Progenitor cell of endocrine pancreas (in vitro differentiated cells): ENCODE results near the gene SPATA19. TPM values are rescaled to one million over a fixed set of nuclear protein-coding genes. Genes with fewer than 3 reads are reported as not detected.

Experiments used
- DNase-seq: peaks from one replicate; pipeline ENCODE4 v3.0.0; 2021; ENCODE audit warnings: low spot score; ENCODE audit not compliant: unreplicated experiment
- H3K27ac Mint-ChIP-seq: 2 replicates; pipeline ENCODE4 v1.8.0; 2021; ENCODE audit warnings: mild to moderate bottlenecking, moderate library complexity, mixed read lengths
- H3K27me3 Mint-ChIP-seq: 2 replicates; pipeline ENCODE4 v1.8.0; 2021; ENCODE audit warnings: mixed read lengths
- H3K36me3 Mint-ChIP-seq: 2 replicates; pipeline ENCODE4 v1.8.0; 2022; ENCODE audit warnings: mixed read lengths; ENCODE audit not compliant: insufficient read depth
- H3K4me1 Mint-ChIP-seq: 2 replicates; pipeline ENCODE4 v1.8.0; 2021; ENCODE audit warnings: low read depth, mixed read lengths
- H3K4me3 Mint-ChIP-seq: 2 replicates; pipeline ENCODE4 v1.8.0; 2021; ENCODE audit warnings: low read depth, mild to moderate bottlenecking, moderate library complexity, mixed read lengths
- H3K9me3 Mint-ChIP-seq: 2 replicates; pipeline ENCODE4 v1.8.0; 2021; ENCODE audit warnings: low read depth, mixed read lengths
- total RNA-seq: library from RNA; stranded (reverse); gene quantifications from 2 replicates; pipeline ENCODE4 v1.2.1, GENCODE V29; 2021
- TF ChIP-seq, protein P1 (sequence below): fragments of 200-600 bp; sonication (generic); IDR thresholded peaks from one replicate; pipeline ENCODE4 v1.5.0; 2021; ENCODE audit warnings: antibody characterized with exemption, mild to moderate bottlenecking; ENCODE audit not compliant: unreplicated experiment

Gene SPATA19
- total RNA-seq, 1 donor from 2014 or later, result not detected

DNA sequence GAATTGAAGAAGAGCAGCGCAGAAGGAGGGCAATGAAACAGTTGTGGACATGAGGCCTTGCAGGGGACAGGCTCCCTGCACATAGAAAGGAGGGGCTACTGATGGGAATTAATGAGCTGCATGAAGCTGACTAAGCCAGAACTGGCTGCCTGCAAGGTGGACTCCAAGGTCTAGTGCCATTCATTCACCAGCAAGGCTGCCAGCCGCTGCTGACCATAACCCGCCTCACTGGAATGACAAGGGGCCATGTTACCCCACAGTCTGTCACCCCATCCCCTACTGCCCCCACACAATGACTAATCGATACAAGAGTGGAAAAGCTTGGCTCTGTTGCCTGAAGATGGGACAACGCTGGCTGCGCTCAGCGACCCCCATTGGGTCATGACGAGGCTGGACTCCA lies 44.6 kb downstream of the SPATA19 start:
- no peak for DNase-seq
- Mint-ChIP-seq H3K27ac (no peak overlapping the region), H3K9me3 (no peaks in the 10 kb centered on the region), H3K4me3 (no peak overlapping the region), H3K27me3 (peaks cover 15% of the 10 kb centered on the region), H3K4me1 (no peaks in the 10 kb centered on the region), H3K36me3 (no peaks in the 10 kb centered on the region)
- TF ChIP-seq, protein P1, sequence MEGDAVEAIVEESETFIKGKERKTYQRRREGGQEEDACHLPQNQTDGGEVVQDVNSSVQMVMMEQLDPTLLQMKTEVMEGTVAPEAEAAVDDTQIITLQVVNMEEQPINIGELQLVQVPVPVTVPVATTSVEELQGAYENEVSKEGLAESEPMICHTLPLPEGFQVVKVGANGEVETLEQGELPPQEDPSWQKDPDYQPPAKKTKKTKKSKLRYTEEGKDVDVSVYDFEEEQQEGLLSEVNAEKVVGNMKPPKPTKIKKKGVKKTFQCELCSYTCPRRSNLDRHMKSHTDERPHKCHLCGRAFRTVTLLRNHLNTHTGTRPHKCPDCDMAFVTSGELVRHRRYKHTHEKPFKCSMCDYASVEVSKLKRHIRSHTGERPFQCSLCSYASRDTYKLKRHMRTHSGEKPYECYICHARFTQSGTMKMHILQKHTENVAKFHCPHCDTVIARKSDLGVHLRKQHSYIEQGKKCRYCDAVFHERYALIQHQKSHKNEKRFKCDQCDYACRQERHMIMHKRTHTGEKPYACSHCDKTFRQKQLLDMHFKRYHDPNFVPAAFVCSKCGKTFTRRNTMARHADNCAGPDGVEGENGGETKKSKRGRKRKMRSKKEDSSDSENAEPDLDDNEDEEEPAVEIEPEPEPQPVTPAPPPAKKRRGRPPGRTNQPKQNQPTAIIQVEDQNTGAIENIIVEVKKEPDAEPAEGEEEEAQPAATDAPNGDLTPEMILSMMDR, result no peak

DNA sequence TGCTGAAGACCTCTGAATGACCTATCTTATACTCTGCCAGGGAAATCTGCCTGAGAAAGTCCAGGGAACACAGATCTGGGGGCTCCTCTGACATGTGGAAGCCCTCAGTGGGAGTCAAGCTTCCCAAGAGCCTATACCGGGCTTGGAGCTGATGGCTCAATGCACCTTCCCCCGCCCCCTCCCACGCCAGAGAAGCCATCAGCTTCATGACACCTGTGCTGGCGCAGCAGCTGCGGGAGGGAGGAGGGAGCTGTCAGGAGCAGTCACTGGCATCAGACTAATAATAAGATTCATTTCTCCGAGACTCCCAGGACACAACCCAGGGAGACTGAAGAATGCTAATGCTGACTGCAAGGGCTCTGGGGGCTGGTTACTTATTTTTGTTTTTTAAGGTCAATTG lies 47.8 kb downstream of the SPATA19 start:
- Mint-ChIP-seq H3K9me3 (peaks cover 6% of the 10 kb centered on the region), H3K27me3 (peaks cover 21% of the 10 kb centered on the region), H3K27ac (no peak overlapping the region), H3K4me3 (no peak overlapping the region), H3K4me1 (no peaks in the 10 kb centered on the region), H3K36me3 (no peaks in the 10 kb centered on the region)
- TF ChIP-seq, protein P1, result no peak
- DNase-seq, result no peak

DNA sequence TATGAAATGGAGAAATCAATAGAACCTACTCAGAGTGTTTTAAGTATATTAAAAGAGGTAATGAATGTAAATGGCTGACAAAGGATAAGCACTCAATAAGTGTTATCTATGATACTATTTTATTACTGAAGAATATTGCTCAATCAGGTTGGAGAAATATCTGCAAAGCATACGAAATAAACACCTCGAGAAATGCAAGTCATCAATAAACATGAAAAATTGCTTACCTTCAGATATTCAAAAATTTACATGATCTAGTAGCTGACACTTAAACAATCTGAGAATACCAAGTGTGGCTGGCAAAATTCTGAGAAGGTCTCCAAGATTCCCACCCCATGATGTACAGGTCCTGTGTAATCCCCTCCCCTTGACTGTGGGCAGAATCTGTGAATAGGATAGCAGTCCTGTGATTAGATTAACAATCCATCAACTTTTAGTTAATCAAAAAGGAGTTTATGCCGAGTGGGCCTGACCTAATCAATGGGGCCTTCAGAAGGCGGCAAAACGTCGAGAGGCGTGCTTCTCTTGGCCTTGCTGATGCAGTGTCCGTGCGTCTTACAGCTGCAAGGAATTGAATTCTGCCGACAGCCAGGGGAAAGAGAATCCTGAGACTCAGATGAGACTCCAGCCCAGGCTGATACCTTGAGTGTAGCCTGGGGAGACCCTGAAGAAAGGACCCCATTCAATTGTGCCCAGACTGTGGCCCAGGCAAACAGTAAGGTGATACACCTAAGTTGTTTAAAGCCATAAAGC lies 49.1 kb downstream of the SPATA19 start:
- Mint-ChIP-seq H3K9me3 (peaks cover 6% of the 10 kb centered on the region), H3K27ac (no peak overlapping the region), H3K36me3 (no peaks in the 10 kb centered on the region), H3K4me1 (no peaks in the 10 kb centered on the region), H3K4me3 (no peak overlapping the region), H3K27me3 (peaks cover 19% of the 10 kb centered on the region)
- no peak for DNase-seq
- TF ChIP-seq, protein P1, result no peak

DNA sequence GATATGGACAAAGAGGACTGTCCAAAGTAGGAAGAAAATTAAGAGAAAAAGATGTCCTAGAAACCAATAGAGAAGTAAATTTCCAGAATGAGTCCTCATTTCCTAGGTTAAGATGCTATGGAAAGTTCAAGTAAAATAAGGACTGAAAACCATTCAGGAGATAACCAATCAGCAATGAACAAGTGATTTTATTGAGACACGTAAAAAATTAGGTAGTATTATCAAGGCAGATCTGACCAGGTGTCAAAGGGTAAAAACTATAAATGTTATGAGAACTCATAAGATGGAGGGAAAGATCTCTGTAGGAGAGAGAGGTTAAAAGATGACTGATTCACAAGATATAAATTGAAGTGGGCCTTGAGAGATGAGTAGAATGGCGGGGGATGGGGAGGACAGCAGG lies 50.2 kb downstream of the SPATA19 start:
- no peaks in the 10 kb centered on the region for H3K4me1 Mint-ChIP-seq
- H3K27ac Mint-ChIP-seq, result no peak overlapping the region
- peaks cover 25% of the 10 kb centered on the region for H3K27me3 Mint-ChIP-seq
- peaks cover 6% of the 10 kb centered on the region for H3K9me3 Mint-ChIP-seq
- TF ChIP-seq, protein P1, result no peak
- no peak overlapping the region for H3K4me3 Mint-ChIP-seq
- H3K36me3 Mint-ChIP-seq, result no peaks in the 10 kb centered on the region
- no peak for DNase-seq

DNA sequence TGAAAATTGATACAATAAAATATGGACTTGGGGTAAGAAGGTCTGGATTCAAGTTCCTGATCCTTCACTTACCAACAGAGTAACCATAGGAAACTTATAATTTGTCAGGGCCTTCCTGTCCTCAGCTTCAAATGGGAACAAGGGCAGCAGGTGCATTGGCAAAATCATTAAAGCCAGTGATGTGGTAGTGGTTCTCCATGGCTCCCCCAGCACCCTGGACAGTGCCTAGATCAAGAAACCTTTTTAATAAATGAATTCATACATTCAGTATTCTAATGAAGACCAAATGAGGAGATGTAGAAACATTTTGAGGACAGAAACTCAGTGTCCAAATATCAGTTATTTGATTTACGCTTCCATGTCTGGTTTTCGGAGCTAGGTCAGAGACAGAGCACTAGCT lies 51.1 kb downstream of the SPATA19 start:
- DNase-seq, result no peak
- Mint-ChIP-seq H3K9me3 (peaks cover 6% of the 10 kb centered on the region), H3K4me3 (no peak overlapping the region), H3K27me3 (peaks cover 25% of the 10 kb centered on the region), H3K36me3 (no peaks in the 10 kb centered on the region), H3K4me1 (no peaks in the 10 kb centered on the region), H3K27ac (no peak overlapping the region)
- TF ChIP-seq, protein P1, result no peak
